ENCODE measurements around the gene MATCAP1. TPM values are rescaled to one million over a fixed set of nuclear protein-coding genes. Genes with fewer than 3 reads are reported as not detected.

The MATCAP1 gene
- polyA plus RNA-seq, 1 donor from 2014 or later: 323 TPM

DNA sequence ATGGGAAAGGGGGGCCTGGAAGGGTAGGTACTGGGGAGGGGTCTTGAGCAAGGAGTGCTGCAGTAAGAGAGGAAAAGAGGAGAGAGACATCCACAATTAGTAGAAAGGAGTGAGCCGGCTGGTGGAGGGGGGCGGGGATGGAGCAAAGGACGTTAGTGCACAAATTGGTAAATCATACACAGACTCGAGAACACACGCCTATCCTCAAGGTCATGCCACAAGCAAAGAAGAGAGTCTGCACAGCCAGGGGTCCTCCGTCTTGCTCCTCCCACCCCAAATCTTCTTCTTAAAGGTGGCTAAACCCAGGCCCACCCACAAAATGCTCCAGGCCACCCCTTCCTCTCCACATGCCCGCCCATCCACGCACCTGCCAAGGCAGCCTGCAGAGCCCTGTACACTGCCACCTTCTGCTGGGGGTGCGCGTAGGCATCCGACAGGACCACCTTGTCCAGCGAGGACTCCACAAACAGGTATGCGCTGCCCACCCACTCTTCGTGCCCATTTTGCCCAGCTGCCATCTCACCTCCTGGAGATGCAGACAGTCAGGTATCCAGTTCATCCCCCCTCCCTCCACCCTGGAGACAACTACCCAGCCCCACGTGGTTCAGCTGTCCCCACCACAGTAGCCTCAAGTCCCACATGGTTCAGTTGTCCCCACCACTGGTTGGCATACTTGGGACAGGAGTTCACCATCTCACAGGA, 27.5 kb downstream of the MATCAP1 start:
- no peak overlapping the region for H3K27ac ChIP-seq (ENCODE audit: low read length)
- no peaks in the 10 kb centered on the region for H3K9me3 ChIP-seq (ENCODE audit: low read length)
- peaks cover 100% of the 10 kb centered on the region for H3K27me3 ChIP-seq (ENCODE audit: insufficient read depth, low read depth, low read length)

DNA sequence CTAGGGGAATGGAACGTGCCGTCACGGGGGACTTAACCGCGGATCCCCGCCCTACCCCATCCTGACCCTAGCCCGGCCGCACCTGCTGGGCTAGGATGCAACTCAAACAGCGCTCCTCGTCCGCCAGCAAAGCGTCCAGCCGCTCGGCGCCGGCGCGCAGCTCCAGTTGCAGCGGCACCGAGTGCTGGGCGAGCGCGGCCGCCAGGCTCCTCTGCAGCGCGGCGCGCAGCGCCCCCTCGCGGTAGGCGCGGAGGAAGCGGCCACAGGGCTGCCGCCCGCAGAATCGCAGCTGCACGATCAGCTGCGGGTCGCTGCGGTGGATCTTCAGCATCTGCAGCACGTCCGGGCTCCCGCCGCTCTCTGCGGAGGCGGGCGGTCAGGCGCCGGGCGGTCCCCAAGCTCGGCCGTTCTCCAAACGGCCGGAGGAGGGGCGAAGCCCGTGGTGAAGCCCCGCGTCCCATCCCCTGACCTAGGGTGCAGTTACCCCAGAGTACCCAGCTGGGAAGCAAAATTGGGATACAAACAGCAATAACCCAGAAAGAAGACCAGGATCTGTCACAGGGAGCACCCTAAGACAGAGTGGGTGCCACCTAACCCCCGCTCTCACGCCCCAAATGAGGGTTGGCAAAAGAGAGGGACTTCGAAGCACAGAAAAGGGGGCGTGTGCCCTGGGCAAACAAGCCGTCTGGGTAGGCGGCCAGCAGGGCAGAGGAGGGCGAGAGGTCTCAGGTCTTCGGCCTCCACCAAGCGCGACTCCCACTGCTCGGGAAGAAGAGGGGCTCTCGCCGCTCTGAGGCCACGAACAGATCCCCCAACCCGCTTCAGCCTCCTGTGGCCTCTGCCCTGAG, 28.2 kb downstream of the MATCAP1 start:
- no peak overlapping the region for H2AFZ ChIP-seq (ENCODE audit: low read depth, low read length)
- H3K4me3 ChIP-seq (ENCODE audit: low read length): peak overlapping the region; percentile 70
- no peak overlapping the region for H3K4me2 ChIP-seq (ENCODE audit: low read length)
- peak; percentile 11 for TF ChIP-seq POLR2AphosphoS5 (IDR thresholded peaks at IDR 0.05)
- peak; percentile 99 for TF ChIP-seq CTCF (IDR thresholded peaks at IDR 0.05; ENCODE audit: poor library complexity, severe bottlenecking)
- peak; percentile 55 for TF ChIP-seq MXI1 (conservative IDR thresholded peaks at IDR 0.05; ENCODE audit: poor library complexity, severe bottlenecking)
- TF ChIP-seq SMC3 (conservative IDR thresholded peaks at IDR 0.05; ENCODE audit: poor library complexity): peak; percentile 94
- TF ChIP-seq REST (IDR thresholded peaks at IDR 0.05; ENCODE audit: borderline replicate concordance): no peak
- TF ChIP-seq EZH2 (IDR thresholded peaks at IDR 0.05; ENCODE audit: borderline replicate concordance, insufficient read depth, low read length, poor library complexity, severe bottlenecking): no peak
- TF ChIP-seq TAF1 (IDR thresholded peaks at IDR 0.05; ENCODE audit: low read depth): no peak
- TF ChIP-seq RAD21 (conservative IDR thresholded peaks at IDR 0.05): peak; percentile 92
- no peaks in the 10 kb centered on the region for H3F3A ChIP-seq (ENCODE audit: insufficient read depth, low read length, poor library complexity, severe bottlenecking)
- no peak overlapping the region for H3K27ac ChIP-seq (ENCODE audit: low read length)
- H3K79me2 ChIP-seq (replicated peaks; ENCODE audit: insufficient read depth, low read length): no peaks in the 10 kb centered on the region
- no peaks in the 10 kb centered on the region for H3K9me2 ChIP-seq (ENCODE audit: insufficient read depth, low read length)
- peak overlapping the region; percentile 41 for H3K9ac ChIP-seq (ENCODE audit: low read length)
- H3K9me3 ChIP-seq (ENCODE audit: low read length): no peaks in the 10 kb centered on the region
- peaks cover 100% of the 10 kb centered on the region for H3K27me3 ChIP-seq (ENCODE audit: insufficient read depth, low read depth, low read length)
- no peaks in the 10 kb centered on the region for H4K20me1 ChIP-seq (ENCODE audit: insufficient read depth)
- H3K36me3 ChIP-seq (ENCODE audit: insufficient read depth, low read length): no peaks in the 10 kb centered on the region

More for the DNA sequence above, 27.5 kb downstream of the MATCAP1 start:
- peak overlapping the region; percentile 70 for H3K4me3 ChIP-seq (ENCODE audit: low read length)
- no peaks in the 10 kb centered on the region for H3K36me3 ChIP-seq (ENCODE audit: insufficient read depth, low read length)
- H3F3A ChIP-seq (ENCODE audit: insufficient read depth, low read length, poor library complexity, severe bottlenecking): no peaks in the 10 kb centered on the region
- no peak overlapping the region for H3K9ac ChIP-seq (ENCODE audit: low read length)
- H3K4me2 ChIP-seq (ENCODE audit: low read length): no peak overlapping the region
- TF ChIP-seq POLR2AphosphoS5 (IDR thresholded peaks at IDR 0.05) (no peak), RAD21 (conservative IDR thresholded peaks at IDR 0.05) (no peak), CTCF (IDR thresholded peaks at IDR 0.05; ENCODE audit: poor library complexity, severe bottlenecking) (no peak), MXI1 (conservative IDR thresholded peaks at IDR 0.05; ENCODE audit: poor library complexity, severe bottlenecking) (no peak)
- H2AFZ ChIP-seq (ENCODE audit: low read depth, low read length): no peak overlapping the region
- no peaks in the 10 kb centered on the region for H3K9me2 ChIP-seq (ENCODE audit: insufficient read depth, low read length)
- H4K20me1 ChIP-seq (ENCODE audit: insufficient read depth): no peaks in the 10 kb centered on the region
- H3K79me2 ChIP-seq (replicated peaks; ENCODE audit: insufficient read depth, low read length): no peaks in the 10 kb centered on the region
